Measurements from ENCODE around the gene ACTR10. TPM values are rescaled to one million over a fixed set of nuclear protein-coding genes. Genes with fewer than 3 reads are reported as not detected.

Gene ACTR10
- total RNA-seq, 2 experiments from 2014 or later = 30.3 to 36.5 TPM

DNA sequence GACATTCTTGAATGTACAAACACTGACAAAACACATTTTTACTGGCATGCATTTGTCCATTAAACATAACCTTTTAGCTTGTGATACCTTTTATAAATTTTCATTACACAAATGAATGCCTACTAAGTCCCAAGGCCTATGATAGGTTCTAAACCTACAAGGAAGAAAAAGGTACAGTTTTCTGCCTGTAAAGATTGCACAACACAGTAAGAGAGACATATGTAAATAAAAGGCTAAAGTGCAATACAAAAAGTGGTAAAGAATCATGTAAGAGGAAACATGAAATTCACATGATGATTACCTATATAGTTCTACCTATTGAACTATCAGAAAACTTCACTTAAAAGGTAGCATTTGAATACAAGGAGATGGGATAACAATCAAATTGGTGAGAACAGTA, 83.8 kb downstream of the ACTR10 start:
- Mint-ChIP-seq H3K27ac (peak overlapping the region; percentile 21), H3K27me3 (no peaks in the 10 kb centered on the region), H3K4me3 (no peak overlapping the region), H3K9me3 (no peaks in the 10 kb centered on the region), H3K4me1 (ENCODE audit: low read depth) (peaks cover 72% of the 10 kb centered on the region), H3K36me3 (ENCODE audit: low read depth) (peaks cover 80% of the 10 kb centered on the region)
- ChIA-PET CTCF (no interaction called here), POLR2A (interaction anchor here (0.9 to 1.5 kb wide), 3 partner anchors 11 to 20 kb away, joined by 4 to 7 read pairs (median 4); partner anchors contain the start of gene ARID4A)
- intact Hi-C loops (cut with micrococcal nuclease) = loop anchor here (5.0 kb wide), 1 partner anchor 36 kb away; no protein-coding TSS in a partner anchor
- TF ChIP-seq, protein P1, sequence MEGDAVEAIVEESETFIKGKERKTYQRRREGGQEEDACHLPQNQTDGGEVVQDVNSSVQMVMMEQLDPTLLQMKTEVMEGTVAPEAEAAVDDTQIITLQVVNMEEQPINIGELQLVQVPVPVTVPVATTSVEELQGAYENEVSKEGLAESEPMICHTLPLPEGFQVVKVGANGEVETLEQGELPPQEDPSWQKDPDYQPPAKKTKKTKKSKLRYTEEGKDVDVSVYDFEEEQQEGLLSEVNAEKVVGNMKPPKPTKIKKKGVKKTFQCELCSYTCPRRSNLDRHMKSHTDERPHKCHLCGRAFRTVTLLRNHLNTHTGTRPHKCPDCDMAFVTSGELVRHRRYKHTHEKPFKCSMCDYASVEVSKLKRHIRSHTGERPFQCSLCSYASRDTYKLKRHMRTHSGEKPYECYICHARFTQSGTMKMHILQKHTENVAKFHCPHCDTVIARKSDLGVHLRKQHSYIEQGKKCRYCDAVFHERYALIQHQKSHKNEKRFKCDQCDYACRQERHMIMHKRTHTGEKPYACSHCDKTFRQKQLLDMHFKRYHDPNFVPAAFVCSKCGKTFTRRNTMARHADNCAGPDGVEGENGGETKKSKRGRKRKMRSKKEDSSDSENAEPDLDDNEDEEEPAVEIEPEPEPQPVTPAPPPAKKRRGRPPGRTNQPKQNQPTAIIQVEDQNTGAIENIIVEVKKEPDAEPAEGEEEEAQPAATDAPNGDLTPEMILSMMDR (IDR thresholded peaks at IDR 0.05) = no peak
- no peak for DNase-seq
- ATAC-seq = no peak

DNA sequence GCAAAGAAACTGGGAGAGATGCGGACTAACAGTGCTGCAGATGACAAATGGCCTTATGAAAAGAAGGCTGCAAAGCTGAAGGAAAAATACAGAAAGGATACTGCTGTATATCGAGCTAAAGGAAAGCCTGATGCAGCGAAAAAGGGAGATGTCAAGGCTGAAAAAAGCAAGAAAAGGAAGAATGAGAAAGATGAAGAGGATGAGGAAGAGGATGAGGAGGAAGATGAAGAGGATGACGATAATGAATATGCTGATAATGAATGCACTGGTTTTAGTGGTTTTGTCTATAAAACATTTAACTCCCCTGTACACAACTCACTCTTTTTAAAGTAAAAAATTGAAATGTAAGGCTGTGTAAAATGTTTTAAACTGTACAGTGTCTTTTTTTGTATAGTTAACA, 85.2 kb downstream of the ACTR10 start:
- DNase-seq (no peak), ATAC-seq (no peak)
- ChIA-PET CTCF (no interaction called here), POLR2A (interaction anchor here (1.2 kb wide), 1 partner anchor 13 kb away, joined by 3 read pairs; the partner anchor contains the start of gene ARID4A)
- Mint-ChIP-seq H3K9me3 (no peaks in the 10 kb centered on the region), H3K36me3 (ENCODE audit: low read depth) (peaks cover 80% of the 10 kb centered on the region), H3K27ac (peak overlapping the region; percentile 60), H3K27me3 (no peaks in the 10 kb centered on the region), H3K4me3 (no peak overlapping the region), H3K4me1 (ENCODE audit: low read depth) (peaks cover 78% of the 10 kb centered on the region)
- intact Hi-C loops (cut with micrococcal nuclease) = no loop called here
- TF ChIP-seq, protein P1 (IDR thresholded peaks at IDR 0.05) = no peak

Other genes starting within 250 kb of the ACTR10 start
- gene ARMH4, start 47.9 kb upstream of the ACTR10 start, total RNA-seq = not detected
- 100 to 1,000 TPM; 378 to 401 TPM for gene PSMA3, start 44.7 kb downstream of the ACTR10 start, total RNA-seq
- 10 to 100 TPM; 22.1 to 22.4 TPM for gene ARID4A, start 98.4 kb downstream of the ACTR10 start, total RNA-seq
- gene TOMM20L, start 195.8 kb downstream of the ACTR10 start, total RNA-seq = not detected
- 10 to 100 TPM; 63.9 to 71.8 TPM for gene TIMM9, start 227.4 kb downstream of the ACTR10 start, total RNA-seq
- 10 to 100 TPM; 23.4 TPM for gene KIAA0586, start 227.6 kb downstream of the ACTR10 start, total RNA-seq

Data from activated CD8-positive, alpha-beta T cell treated with anti-CD3 and anti-CD28 coated beads for 36 hours (primary cell).